Gastroesophageal sphincter (tissue), 4 donors: ENCODE data around the gene ALPP. TPM values are rescaled to one million over a fixed set of nuclear protein-coding genes. Genes with fewer than 3 reads are reported as not detected.

Experiments used
- ATAC-seq: fragments of 150-250 bp; one replicate; pipeline ENCODE4 v1.9.1; 2016; ENCODE audit warnings: mild to moderate bottlenecking, moderate library complexity
- H3K27ac ChIP-seq, 4 donors: fragments of 200-600 bp; sonication (generic) in 3 of 4; 1 replicate in 3 of 4; 2 replicates in 1 of 4; pipeline ENCODE4 v1.5.1; 2016 to 2019
- H3K27me3 ChIP-seq: fragments of 200-600 bp; sonication (generic); one replicate; pipeline ENCODE4 v1.5.1; 2019
- H3K36me3 ChIP-seq, 2 donors: fragments of 200-600 bp; sonication (generic); one replicate each; pipeline ENCODE4 v1.5.1; 2019; ENCODE audit warnings: control low read depth in 1 of 2
- H3K4me1 ChIP-seq, 3 donors: fragments of 200-600 bp; sonication (generic); 1 replicate in 2 of 3; 2 replicates in 1 of 3; pipeline ENCODE4 v1.5.1; 2016 to 2019; ENCODE audit warnings: control low read depth in 2 of 3
- H3K4me3 ChIP-seq, 2 donors: fragments of 200-600 bp; sonication (generic); one replicate each; pipeline ENCODE4 v1.5.1; 2019; ENCODE audit warnings: mild to moderate bottlenecking in 1 of 2, moderate library complexity in 1 of 2
- H3K9me3 ChIP-seq, 3 donors: fragments of 200-600 bp; sonication (generic); one replicate each; pipeline ENCODE4 v1.5.1; 2017 to 2019; ENCODE audit warnings: control low read depth in 2 of 3
- CTCF ChIP-seq, 4 experiments: fragments of 200-600 bp in 2 of 4; fragments of 450-650 bp in 2 of 4; sonication (generic) in 1 of 4; IDR thresholded peaks; one replicate each; pipeline ENCODE4 v1.5.1; 2017 to 2019; ENCODE audit warnings: antibody characterized with exemption in 4 of 4, mild to moderate bottlenecking in 2 of 4, moderate library complexity in 2 of 4
- EP300 ChIP-seq: sonication (generic); formaldehyde crosslinking; IDR thresholded peaks from one replicate; pipeline ENCODE4 v1.6.1; 2017; ENCODE audit warnings: antibody characterized with exemption, mild to moderate bottlenecking
- POLR2A ChIP-seq, 2 donors: fragments of 450-650 bp; IDR thresholded peaks; one replicate each; pipeline ENCODE4 v1.6.1; 2017; ENCODE audit warnings: antibody characterized with exemption in 2 of 2, mild to moderate bottlenecking in 2 of 2, moderate library complexity in 1 of 2
- POLR2AphosphoS5 ChIP-seq: sonication (generic); formaldehyde crosslinking; IDR thresholded peaks from one replicate; pipeline ENCODE4 v1.6.1; 2017; ENCODE audit warnings: antibody characterized with exemption
- WGBS, 2 donors: methylation state at CpG; one replicate each; pipeline ENCODE4 v1.1.5; 2018; ENCODE audit warnings: low coverage in 1 of 2; 5-methylcytosine and 5-hydroxymethylcytosine counted together
- total RNA-seq, 4 donors: library from RNA; depleted of rRNA; stranded (reverse); fragments of >200 nt; gene quantifications; one replicate each; pipeline ENCODE4 v1.1.0, GENCODE V29; 2016

Gene ALPP
- total RNA-seq, 4 donors from 2014 or later = not detected

GRCh38 chr2:232349946-232350635 lies 28.5 kb upstream of the ALPP start:
- no peak for ATAC-seq
- WGBS, 2 donors = 80% methylated on average over 1 to 2 of the region's 14 CpGs
- H3K27ac ChIP-seq = no peak overlapping the region

GRCh38 chr2:232350804-232351685 lies 27.5 kb upstream of the ALPP start:
- Histone ChIP-seq H3K27ac (no peak overlapping the region), H3K4me1 (peaks cover 0 to 23% (median 4%) of the 10 kb centered on the region in 3 donors), H3K9me3 (peaks cover 0 to 20% (median 0%) of the 10 kb centered on the region in 3 donors), H3K4me3 (no peak overlapping the region), H3K36me3 (no peaks in the 10 kb centered on the region), H3K27me3 (peaks cover 81% of the 10 kb centered on the region)
- TF ChIP-seq EP300 = no peak
- no peak for TF ChIP-seq POLR2A (IDR thresholded peaks at IDR 0.05)
- TF ChIP-seq POLR2AphosphoS5 = no peak
- TF ChIP-seq CTCF (IDR thresholded peaks at IDR 0.05) = no peak
- ATAC-seq = no peak
- WGBS, 2 donors = no CpG with 5 or more reads among the region's 76 CpGs

More at GRCh38 chr2:232349946-232350635, 28.5 kb upstream of the ALPP start:
- H3K9me3 ChIP-seq = peaks cover 0 to 27% (median 0%) of the 10 kb centered on the region in 3 donors
- H3K36me3 ChIP-seq = no peaks in the 10 kb centered on the region
- TF ChIP-seq EP300 (no peak), POLR2AphosphoS5 (no peak), CTCF (IDR thresholded peaks at IDR 0.05) (no peak), POLR2A (IDR thresholded peaks at IDR 0.05) (no peak)
- no peak overlapping the region for H3K4me3 ChIP-seq
- H3K4me1 ChIP-seq = peaks cover 0 to 23% (median 4%) of the 10 kb centered on the region in 3 donors
- H3K27me3 ChIP-seq = peaks cover 74% of the 10 kb centered on the region

- 80% methylated on average over 1 of the region's 73 CpGs; no CpG with 5 or more reads in 1 of the 2 donors for WGBS, 2 donors
Observed at GRCh38 chr2:232351686-232352510, 26.7 kb upstream of the ALPP start.

More at GRCh38 chr2:232351686-232352510, 26.7 kb upstream of the ALPP start:
- H3K4me3 ChIP-seq = peak overlapping the region in 1 of 2 donors; percentile 14
- ATAC-seq = no peak
- peaks cover 0 to 13% (median 0%) of the 10 kb centered on the region in 3 donors for H3K9me3 ChIP-seq
- TF ChIP-seq CTCF (IDR thresholded peaks at IDR 0.05) = no peak
- TF ChIP-seq POLR2AphosphoS5 = no peak
- no peak for TF ChIP-seq POLR2A (IDR thresholded peaks at IDR 0.05)
- TF ChIP-seq EP300 = no peak
- H3K27ac ChIP-seq = no peak overlapping the region
- H3K36me3 ChIP-seq = no peaks in the 10 kb centered on the region
- H3K27me3 ChIP-seq = peaks cover 81% of the 10 kb centered on the region
- H3K4me1 ChIP-seq = peaks cover 0 to 23% (median 4%) of the 10 kb centered on the region in 3 donors
